Measurements from ENCODE around the gene XAB2. TPM values are rescaled to one million over a fixed set of nuclear protein-coding genes. Genes with fewer than 3 reads are reported as not detected.
"Not testable (repeated sequence)": the region's sequence is repeated elsewhere in the genome, so short reads cannot be mapped to it uniquely, and the experiment has no call there.

XAB2 gene
- total RNA-seq, 2 donors from 2014 or later, result 34.5 to 36.3 TPM

- WGBS, 2 donors, result 90 to 93% methylated on average over 7 to 23 of the region's 26 CpGs
- Histone ChIP-seq H3K36me3 (replicated peaks in 1 of 2; ENCODE audit: insufficient read depth in 1 of 2, low read depth in 2 of 2) (no peaks in the 10 kb centered on the region), H3K4me3 (no peak overlapping the region), H3K9me3 (no peaks in the 10 kb centered on the region), H3K27me3 (no peaks in the 10 kb centered on the region), H3K4me1 (peaks cover 16% of the 10 kb centered on the region), H3K27ac (no peak overlapping the region)
- intact Hi-C loops (cut with DNase I), result no loop called here
- no peak for DNase-seq
- ATAC-seq, result no peak
- TF ChIP-seq POLR2A (IDR thresholded peaks at IDR 0.05), result no peak
- TF ChIP-seq CTCF (IDR thresholded peaks at IDR 0.05), result no peak
Measured at GRCh38 chr19:7647156-7647555, 17.8 kb upstream of the XAB2 start.

GRCh38 chr19:7646426-7646700, 17.0 kb upstream of the XAB2 start:
- Histone ChIP-seq H3K27ac (no peak overlapping the region), H3K4me3 (no peak overlapping the region), H3K9me3 (no peaks in the 10 kb centered on the region), H3K27me3 (no peaks in the 10 kb centered on the region), H3K4me1 (peaks cover 11% of the 10 kb centered on the region), H3K36me3 (replicated peaks in 1 of 2; ENCODE audit: insufficient read depth in 1 of 2, low read depth in 2 of 2) (no peaks in the 10 kb centered on the region)
- intact Hi-C loops (cut with DNase I), result no loop called here
- DNase-seq (no peak), ATAC-seq (no peak)
- WGBS, 2 donors, result 80 to 82% methylated on average over 7 to 8 of the region's 8 CpGs
- TF ChIP-seq CTCF (IDR thresholded peaks at IDR 0.05) (no peak), POLR2A (IDR thresholded peaks at IDR 0.05) (no peak)

GRCh38 chr19:7645656-7646425, 16.5 kb upstream of the XAB2 start:
- DNase-seq, result no peak
- H3K4me1 ChIP-seq, result peaks cover 11% of the 10 kb centered on the region
- ATAC-seq, result no peak
- no peak overlapping the region for H3K27ac ChIP-seq
- no peaks in the 10 kb centered on the region for H3K36me3 ChIP-seq (replicated peaks in 1 of 2; ENCODE audit: insufficient read depth in 1 of 2, low read depth in 2 of 2)
- no peak overlapping the region for H3K4me3 ChIP-seq
- no peaks in the 10 kb centered on the region for H3K27me3 ChIP-seq
- WGBS, 2 donors, result 73 to 88% methylated on average over 19 to 20 of the region's 20 CpGs
- H3K9me3 ChIP-seq, result no peaks in the 10 kb centered on the region
- TF ChIP-seq POLR2A (IDR thresholded peaks at IDR 0.05) (no peak), CTCF (IDR thresholded peaks at IDR 0.05) (no peak)
- intact Hi-C loops (cut with DNase I), result no loop called here

GRCh38 chr19:7645163-7645562, 15.8 kb upstream of the XAB2 start:
- ATAC-seq (no peak), DNase-seq (no peak)
- no peak overlapping the region for H3K4me3 ChIP-seq
- H3K9me3 ChIP-seq, result no peaks in the 10 kb centered on the region
- TF ChIP-seq POLR2A (IDR thresholded peaks at IDR 0.05) (no peak), CTCF (IDR thresholded peaks at IDR 0.05) (no peak)
- no peaks in the 10 kb centered on the region for H3K36me3 ChIP-seq (replicated peaks in 1 of 2; ENCODE audit: insufficient read depth in 1 of 2, low read depth in 2 of 2)
- no peaks in the 10 kb centered on the region for H3K27me3 ChIP-seq
- intact Hi-C loops (cut with DNase I), result no loop called here
- 75 to 96% methylated on average over 4 to 14 of the region's 14 CpGs for WGBS, 2 donors
- H3K27ac ChIP-seq, result no peak overlapping the region
- peaks cover 11% of the 10 kb centered on the region for H3K4me1 ChIP-seq

- 92% methylated on average over 20 of the region's 20 CpGs; no CpG with 5 or more reads in 1 of the 2 donors for WGBS, 2 donors
- ATAC-seq, result no peak
- DNase-seq, result no peak
- H3K9me3 ChIP-seq, result no peaks in the 10 kb centered on the region
- H3K27ac ChIP-seq, result no peak overlapping the region
- no peaks in the 10 kb centered on the region for H3K27me3 ChIP-seq
- H3K4me1 ChIP-seq, result peaks cover 10% of the 10 kb centered on the region
- TF ChIP-seq CTCF (IDR thresholded peaks at IDR 0.05) (no peak), POLR2A (IDR thresholded peaks at IDR 0.05) (no peak)
- no peak overlapping the region for H3K4me3 ChIP-seq
- intact Hi-C loops (cut with DNase I), result no loop called here
- peaks cover 0 to 2% of the 10 kb centered on the region in 2 donors for H3K36me3 ChIP-seq (replicated peaks in 1 of 2; ENCODE audit: insufficient read depth in 1 of 2, low read depth in 2 of 2)
Measured at GRCh38 chr19:7644550-7644877, 15.2 kb upstream of the XAB2 start.

GRCh38 chr19:7643629-7644549, 14.5 kb upstream of the XAB2 start:
- ATAC-seq; H3K36me3 ChIP-seq (replicated peaks in 1 of 2; ENCODE audit: insufficient read depth in 1 of 2, low read depth in 2 of 2); intact Hi-C loops (cut with DNase I); H3K4me1 ChIP-seq; H3K27me3 ChIP-seq; H3K4me3 ChIP-seq; H3K27ac ChIP-seq; H3K9me3 ChIP-seq: not testable (repeated sequence)
- peak; percentile 30 to 49 (median 41) for DNase-seq
- WGBS, 2 donors, result 54 to 70% methylated on average over 9 to 10 of the region's 10 CpGs
